A549 (cell line): ENCODE measurements around the gene GAMT.

ENCODE experiments used
- E2F6 ChIP-seq: IDR thresholded peaks from 2 replicates; pipeline ENCODE4 v1.6.1; 2012; ENCODE audit warnings: low read depth, borderline replicate concordance
- HMGXB4 ChIP-seq: fragments of 250-450 bp; sonication (Bioruptor Pico); IDR thresholded peaks from 2 replicates; pipeline ENCODE4 v1.5.0; 2021; ENCODE audit warnings: mild to moderate bottlenecking, moderate library complexity, borderline replicate concordance
- MYC ChIP-seq: IDR thresholded peaks from 2 replicates; pipeline ENCODE4 v1.6.1; 2012; ENCODE audit warnings: mild to moderate bottlenecking, inconsistent platforms, low read length, improper control_type of control experiment, borderline replicate concordance
- NFE2L2 ChIP-seq: fragments of 150-350 bp; conservative IDR thresholded peaks from 2 replicates; pipeline ENCODE4 v1.6.1; 2014; ENCODE audit warnings: low read length
- PHF8 ChIP-seq: fragments of 200-600 bp; sonication (generic); IDR thresholded peaks from 2 replicates; pipeline ENCODE4 v1.6.1; 2016; ENCODE audit warnings: low read depth, mild to moderate bottlenecking, antibody characterized with exemption, moderate library complexity, borderline replicate concordance
- POLR2A ChIP-seq: IDR thresholded peaks from 2 replicates; pipeline ENCODE4 v1.6.1; 2012; ENCODE audit warnings: mild to moderate bottlenecking, low read length
- POLR2AphosphoS2 ChIP-seq: conservative IDR thresholded peaks from 2 replicates; pipeline ENCODE4 v1.6.1; 2012; ENCODE audit warnings: low read length, improper control_type of control experiment, inconsistent platforms
- TF ChIP-seq, protein P1 (sequence below): fragments of >200 bp; sonication (Bioruptor Twin); formaldehyde crosslinking; IDR thresholded peaks from 3 replicates; pipeline ENCODE4 v1.5.1; 2016

- no peak for TF ChIP-seq MYC
- no peak for TF ChIP-seq E2F6
- no peak for TF ChIP-seq NFE2L2
- TF ChIP-seq, protein P1, sequence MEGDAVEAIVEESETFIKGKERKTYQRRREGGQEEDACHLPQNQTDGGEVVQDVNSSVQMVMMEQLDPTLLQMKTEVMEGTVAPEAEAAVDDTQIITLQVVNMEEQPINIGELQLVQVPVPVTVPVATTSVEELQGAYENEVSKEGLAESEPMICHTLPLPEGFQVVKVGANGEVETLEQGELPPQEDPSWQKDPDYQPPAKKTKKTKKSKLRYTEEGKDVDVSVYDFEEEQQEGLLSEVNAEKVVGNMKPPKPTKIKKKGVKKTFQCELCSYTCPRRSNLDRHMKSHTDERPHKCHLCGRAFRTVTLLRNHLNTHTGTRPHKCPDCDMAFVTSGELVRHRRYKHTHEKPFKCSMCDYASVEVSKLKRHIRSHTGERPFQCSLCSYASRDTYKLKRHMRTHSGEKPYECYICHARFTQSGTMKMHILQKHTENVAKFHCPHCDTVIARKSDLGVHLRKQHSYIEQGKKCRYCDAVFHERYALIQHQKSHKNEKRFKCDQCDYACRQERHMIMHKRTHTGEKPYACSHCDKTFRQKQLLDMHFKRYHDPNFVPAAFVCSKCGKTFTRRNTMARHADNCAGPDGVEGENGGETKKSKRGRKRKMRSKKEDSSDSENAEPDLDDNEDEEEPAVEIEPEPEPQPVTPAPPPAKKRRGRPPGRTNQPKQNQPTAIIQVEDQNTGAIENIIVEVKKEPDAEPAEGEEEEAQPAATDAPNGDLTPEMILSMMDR = no peak
- TF ChIP-seq POLR2AphosphoS2 = no peak
- TF ChIP-seq PHF8 = no peak
- no peak for TF ChIP-seq HMGXB4
- no peak for TF ChIP-seq POLR2A
Observed at GRCh38 chr19:1434040-1434366, 32.7 kb upstream of the GAMT start.
